GM21515 (cell line): ENCODE results near the gene MEF2C.

Source experiments
- ATAC-seq: cut with Tn5 transposase; IDR thresholded peaks from one replicate; pipeline ENCODE4 v1.9.1; 2021; ENCODE audit not compliant: unreplicated experiment

MEF2C gene

DNA sequence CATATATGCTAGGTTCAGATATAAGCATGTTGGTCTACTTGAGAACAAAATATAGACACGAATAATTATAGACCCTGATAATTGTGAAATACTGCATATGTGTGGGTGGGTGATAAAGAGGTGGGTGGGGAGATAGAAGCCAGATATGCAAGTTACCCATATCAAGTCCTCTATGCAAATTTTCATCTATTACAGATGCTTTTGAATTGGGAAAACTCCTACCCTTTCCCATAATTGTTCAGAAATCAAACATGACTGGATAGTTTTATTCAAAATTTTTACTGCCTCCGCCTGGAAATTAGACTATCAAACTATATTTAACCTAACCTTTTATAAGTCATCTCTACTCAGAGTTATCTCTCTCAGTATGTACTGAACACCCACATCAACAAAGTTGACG is 157.5 kb downstream of the MEF2C start:
- ATAC-seq: no peak

DNA sequence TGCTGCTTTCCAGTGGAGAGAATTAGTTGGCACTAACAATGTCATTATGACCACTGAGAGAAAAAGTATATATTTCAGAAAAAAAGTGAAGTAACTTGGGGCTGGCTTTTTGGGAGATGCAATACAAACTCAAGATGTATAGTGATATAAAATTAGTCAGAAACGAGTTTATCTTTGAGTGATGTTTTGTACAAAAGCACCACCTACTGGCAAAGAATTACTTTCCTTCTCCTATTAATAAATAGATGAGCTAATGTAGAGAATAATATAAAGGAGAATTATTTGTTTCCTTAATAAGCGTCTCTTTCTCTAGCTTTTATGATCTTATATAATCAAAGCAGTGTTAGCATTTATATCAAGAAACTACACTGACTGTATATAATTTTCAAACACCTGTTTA is 158.8 kb downstream of the MEF2C start:
- no peak for ATAC-seq

DNA sequence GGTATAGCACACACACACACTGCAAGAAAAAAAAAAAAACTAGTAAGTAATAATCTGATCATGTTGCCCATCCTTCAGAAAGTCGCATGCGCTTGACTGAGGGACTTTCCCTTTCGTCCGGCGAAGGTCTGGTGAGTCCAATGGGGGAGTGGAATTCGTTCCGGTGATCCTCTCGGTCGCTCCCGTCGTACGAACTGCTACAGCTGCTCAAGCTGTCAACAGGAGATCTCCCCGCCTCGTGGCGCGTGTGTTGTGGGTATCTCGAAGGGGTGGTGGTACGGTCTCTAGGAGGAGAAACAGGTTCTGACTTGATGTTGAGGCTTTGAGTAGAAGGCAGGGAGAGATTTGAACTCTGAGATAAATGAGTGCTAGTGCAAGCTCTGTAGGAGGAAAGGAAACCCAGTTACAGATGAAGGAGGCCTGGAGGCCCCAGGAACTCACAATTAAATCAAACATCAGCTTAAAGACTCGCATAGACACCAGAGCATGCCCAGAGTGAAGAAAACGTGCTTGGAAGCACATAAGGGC is 160.4 kb downstream of the MEF2C start:
- no peak for ATAC-seq

DNA sequence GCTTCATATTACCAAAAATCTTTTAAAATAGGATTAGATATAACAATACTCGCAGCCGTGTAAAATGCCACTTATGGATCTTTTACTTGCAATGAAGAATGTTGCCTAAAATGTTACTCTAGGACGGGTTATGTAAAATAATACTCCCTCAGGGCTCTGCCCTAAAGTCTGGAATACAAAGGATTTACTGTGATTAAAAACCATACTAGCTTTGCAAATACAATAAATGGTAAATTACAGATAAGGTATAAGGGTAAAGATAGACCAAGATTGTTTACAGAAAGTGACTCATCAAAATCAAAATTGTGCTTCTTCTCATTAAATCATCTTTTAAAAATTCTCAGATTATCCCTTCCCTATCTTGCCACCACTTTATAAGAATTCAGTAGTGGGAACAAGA is 163.6 kb downstream of the MEF2C start:
- no peak for ATAC-seq

DNA sequence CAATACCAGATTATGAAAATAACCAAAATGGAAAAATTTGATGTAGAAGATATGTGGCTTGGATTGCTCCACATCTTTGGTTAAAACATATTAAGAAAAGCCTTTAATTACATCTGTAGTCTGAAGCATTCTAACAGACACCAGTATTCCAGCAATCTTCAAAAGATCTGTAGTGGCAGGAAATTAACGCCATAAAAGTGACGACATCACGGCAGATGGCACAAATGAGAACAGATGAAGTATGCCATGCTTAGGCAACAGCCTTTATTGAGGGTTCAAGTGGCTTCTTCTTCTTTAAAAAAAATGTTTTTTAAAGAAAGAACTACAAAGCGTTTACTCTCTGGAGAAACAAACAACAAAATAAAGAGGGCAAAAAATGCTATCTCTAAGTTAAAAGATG is 164.2 kb downstream of the MEF2C start:
- ATAC-seq: no peak

DNA sequence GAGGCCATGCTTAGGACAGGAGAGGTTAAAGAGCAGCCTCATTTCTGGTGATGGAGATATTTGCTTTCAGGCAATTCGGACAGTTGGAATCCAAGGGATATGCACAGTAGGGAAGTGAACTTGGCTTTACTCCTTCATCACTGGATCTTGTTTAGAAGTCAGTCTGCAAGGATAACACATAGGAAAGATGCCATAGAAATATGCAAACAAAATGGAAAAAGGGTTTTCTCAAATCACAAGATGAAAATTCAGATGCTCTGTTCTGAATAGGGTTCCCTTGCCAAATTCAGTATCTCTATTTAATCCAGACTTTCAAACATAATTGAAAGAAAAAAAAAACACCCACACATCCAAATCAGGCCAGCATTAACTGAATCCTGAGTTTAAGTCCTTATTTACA is 166.9 kb downstream of the MEF2C start:
- no peak for ATAC-seq

DNA sequence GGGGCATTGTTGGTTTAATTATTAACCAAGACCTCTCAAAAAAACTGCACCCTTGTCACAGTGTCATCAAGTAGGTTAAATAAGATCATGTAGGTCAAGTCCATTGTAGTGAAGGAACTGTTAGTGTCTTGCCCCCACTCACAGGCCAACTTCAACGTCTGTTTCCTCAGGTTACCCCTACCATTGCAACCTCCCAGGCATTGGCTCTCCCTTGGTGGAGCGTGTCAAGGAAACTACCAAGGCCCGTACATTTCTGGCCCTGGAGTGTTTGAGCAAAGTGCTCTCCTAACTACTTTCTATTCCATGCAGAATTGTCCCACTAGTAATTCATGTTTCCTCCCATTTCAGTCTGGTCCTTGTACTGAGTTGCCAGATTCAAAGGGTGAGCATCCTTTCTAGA is 167.5 kb downstream of the MEF2C start:
- no peak for ATAC-seq

DNA sequence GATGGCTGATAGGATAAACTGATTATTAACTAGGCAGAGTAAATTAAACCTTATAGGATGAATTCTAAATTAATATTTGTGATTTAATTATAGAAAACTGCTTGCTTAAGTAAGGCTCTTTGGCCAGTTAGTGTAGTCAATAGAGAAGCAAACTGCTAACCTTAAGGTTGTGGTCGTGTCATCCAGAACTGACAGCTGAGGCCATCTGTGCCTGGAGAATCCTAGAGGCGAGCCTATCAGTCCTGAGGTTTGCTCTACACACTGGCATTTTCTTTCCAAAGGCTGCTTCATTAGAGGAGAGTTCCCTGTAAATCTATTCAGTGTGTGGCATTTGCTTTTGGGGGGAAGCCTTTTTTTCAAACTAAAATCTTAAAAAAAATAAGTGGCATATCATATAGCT is 169.2 kb downstream of the MEF2C start:
- no peak for ATAC-seq

DNA sequence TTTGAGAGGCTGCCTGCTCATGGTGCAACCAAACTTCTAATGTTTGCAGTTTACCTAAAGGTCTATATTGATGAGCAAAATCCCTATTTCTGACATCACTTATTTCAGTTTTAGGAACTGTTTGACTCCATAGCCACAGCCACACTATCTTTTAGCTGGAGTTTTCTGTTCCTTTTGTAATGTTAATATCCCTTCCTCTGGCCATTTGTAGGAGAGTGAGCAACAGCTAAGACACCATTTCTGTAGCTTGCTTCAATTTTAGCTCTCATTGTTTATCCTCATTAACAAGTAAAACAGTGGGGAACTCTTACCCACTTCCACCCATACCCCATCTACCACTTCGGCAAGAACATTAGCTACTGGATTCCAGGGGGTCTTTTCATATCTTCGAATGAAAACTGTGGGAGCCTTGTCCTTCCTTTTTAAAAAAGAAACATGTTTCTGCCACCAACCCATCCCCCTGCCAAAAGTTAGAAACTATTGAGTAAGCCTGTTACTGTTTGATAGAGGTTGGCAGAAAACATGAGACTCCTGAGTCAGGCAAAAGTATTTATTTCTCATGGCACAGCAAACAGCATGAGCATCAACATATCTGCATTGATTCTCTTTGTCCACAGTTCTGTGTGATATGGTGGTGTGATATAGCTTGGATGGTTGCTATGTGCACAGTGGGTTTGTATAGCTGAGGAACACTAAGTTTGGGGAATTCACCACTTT is 174.1 kb downstream of the MEF2C start:
- ATAC-seq: no peak

DNA sequence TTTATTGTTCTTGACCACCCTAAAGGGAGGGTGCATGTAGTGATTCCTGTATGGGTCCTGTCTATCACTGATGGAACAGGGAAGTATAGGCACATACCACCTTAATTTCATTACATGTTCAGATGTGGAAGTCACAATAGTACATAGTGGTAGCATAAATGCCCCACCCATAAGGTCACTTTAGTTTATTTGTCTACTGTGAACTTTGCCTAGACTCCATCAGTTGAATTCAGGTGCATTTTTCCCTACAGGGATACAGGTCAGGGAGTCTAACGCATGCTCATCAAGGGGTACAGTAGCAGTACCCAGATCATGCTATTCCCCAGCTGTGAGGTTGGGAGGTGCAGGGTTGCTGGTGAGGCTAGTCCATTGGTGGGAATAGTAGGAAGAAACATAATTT is 175.0 kb downstream of the MEF2C start:
- ATAC-seq: no peak

DNA sequence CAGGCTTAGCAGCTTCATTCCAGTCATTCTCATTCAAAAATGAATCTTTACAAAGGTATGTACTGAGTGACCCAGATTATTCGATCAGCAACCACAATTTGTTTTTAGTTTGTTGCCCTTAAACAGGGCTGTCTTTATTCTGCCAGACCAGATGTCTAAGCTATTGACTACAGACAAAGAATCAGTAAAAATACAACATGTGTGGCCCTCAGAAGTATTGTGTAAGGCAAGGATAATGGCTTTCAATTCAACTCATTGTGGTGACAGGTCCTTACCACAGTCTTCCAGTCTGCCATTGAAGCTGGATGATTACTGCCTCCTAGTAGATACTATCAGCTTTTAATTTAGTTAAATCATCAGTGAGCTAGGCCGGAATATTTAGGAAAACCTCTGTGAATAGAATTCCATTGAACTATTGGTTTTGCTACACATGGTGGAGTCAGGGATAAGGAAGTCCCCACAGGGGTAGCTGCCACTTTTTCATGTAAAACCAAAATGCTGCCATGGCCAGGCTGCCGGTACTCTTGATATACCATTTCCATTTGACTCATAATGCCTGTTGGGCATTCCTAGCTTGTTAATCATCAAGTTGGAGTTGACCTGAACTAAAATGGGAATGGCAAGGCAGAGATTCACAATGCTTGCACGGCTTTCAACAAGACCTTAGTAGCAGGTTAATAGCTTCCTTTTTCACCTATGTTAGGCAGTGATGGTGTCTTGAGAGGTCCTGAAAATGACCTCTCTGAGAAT is 175.6 kb downstream of the MEF2C start:
- no peak for ATAC-seq

DNA sequence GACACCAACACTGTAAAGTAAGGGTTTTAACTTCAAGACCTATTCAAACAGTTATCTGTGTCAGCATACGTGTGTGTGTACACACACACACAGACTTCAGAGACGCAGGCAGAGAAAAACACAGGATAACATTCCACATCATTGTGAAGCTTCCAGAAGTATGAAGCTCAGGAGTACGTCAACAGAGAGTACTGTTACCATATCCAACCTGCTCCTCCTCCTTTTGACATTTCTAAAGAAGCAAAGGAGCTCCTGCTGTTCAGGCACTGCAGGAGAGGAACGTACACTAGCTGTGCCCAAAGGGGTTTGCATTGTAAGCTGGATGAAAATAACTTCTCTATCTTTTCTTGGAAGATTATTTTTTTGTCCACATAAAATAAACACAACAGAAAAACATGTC is 180.7 kb downstream of the MEF2C start:
- ATAC-seq: no peak

DNA sequence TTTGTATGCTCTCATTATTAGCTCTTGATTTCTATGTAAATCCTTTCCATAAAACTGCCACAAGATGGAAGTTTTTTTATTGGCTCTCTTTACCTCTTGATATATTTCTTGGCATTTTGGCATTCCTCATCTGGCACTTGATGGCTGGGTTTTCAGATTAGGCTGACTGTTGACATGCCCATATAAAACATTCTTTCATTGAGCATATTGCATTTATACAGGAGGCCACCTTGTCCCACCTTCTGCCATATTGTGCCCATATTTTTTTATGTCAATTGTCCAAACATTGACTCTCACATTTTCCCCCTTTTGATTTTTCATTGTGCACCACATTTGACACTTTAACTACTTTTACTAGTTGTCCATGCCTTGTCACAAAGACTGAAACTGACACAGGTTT is 182.9 kb downstream of the MEF2C start:
- no peak for ATAC-seq

DNA sequence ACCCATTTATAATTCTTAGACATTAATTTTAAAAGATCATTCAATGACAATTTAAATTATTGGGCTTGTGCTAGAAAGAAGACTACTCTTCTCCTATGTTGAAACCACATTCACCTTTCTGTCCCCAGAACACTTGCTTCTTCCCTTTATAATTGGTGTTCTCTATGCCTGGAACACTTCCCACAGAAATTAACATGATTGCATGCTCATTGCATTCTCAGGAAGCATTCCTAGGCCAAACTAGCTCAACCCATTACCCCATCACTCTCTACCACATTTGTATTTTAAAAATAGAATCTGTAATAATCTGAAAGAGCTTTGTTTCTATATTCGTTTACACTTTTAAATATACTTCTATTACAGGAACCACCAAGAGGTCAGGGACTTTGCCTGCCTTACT is 184.7 kb downstream of the MEF2C start:
- no peak for ATAC-seq

DNA sequence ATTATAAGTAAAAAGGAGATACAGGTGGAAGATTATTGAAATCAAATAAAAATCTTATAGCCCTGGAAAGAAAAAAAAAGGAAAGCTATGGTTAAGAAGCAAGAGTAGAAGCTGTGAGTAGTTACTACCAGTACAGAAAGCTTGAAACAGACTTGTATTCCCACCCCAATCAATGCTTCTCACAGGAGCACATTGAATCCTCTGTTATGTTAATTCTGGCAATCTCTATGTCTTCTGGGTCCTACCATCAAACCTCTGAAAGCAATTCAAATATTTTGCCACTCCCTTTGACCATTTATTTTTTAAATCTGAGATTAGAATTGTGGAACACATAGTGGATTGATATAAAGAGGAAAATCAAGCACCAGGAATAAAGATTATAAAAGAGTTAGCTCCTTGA is 186.5 kb downstream of the MEF2C start:
- no peak for ATAC-seq

DNA sequence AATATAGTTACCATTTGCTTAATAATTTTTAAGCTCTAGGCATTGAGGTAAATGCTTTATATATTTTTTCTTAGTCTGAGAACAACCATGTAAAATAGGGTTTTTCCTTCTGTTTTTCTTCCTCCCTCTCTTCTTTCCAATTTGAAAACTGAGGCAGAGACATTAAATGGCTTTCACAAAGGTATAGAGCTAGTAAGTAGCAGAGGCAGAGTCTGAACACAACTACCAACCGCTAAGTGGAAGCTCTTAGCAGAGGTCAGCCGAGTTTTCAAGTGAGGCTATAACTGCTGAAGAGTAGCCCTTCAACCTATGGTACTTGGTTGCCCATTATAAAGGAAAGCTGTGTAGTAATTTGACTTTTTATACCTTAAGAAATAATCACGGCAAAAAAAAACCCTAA is 187.1 kb downstream of the MEF2C start:
- no peak for ATAC-seq

DNA sequence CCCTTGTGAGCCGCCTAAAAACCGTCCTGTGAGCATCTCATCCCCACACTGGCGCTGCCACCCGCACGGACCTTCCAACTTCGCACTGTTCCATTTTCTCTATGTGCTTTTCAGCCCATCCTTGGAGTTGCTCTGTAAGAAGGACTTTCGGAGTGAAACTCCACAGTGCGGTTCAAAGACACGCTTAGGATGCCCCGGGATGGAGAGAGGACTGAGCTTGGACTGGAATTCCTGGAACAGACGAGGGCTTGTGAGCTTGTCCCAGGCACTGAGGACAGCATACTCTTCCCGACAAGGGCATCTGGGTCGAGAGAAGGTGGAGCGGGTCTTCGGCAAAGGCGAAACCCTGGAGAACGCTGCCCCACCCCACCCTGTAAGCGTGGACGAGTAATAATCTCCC is 187.8 kb downstream of the MEF2C start:
- no peak for ATAC-seq

DNA sequence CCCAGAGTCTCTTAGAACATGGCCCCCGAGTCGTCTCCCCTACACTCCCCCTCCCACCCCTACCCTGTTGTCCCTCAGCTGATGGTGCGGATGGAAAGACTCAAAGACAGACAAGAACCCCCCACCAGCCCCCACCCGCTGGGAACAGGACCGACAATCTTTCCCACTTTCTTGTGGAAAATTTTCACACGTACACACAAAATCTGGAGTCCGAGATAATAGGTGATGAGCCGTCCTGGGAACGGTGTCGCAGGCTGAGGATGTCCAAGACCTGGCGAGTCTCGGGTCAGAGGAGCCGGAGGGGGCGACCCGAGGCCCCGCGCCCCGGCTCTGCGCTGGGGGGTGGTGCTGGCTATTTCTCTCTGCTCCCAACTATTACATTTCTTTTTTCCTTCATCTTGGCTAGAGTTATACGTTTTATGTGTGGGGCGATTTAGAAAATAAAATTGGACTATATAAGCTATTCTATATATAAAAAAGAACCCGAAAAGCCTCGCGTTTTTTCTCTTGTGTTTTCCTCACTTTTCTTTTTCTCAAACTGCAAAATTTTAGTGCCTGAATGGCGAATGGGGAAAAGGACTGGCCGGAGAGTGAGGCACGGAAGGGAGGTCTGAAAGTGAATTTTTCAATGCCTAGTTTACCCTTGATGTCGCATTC is 188.8 kb downstream of the MEF2C start:
- ATAC-seq: no peak

DNA sequence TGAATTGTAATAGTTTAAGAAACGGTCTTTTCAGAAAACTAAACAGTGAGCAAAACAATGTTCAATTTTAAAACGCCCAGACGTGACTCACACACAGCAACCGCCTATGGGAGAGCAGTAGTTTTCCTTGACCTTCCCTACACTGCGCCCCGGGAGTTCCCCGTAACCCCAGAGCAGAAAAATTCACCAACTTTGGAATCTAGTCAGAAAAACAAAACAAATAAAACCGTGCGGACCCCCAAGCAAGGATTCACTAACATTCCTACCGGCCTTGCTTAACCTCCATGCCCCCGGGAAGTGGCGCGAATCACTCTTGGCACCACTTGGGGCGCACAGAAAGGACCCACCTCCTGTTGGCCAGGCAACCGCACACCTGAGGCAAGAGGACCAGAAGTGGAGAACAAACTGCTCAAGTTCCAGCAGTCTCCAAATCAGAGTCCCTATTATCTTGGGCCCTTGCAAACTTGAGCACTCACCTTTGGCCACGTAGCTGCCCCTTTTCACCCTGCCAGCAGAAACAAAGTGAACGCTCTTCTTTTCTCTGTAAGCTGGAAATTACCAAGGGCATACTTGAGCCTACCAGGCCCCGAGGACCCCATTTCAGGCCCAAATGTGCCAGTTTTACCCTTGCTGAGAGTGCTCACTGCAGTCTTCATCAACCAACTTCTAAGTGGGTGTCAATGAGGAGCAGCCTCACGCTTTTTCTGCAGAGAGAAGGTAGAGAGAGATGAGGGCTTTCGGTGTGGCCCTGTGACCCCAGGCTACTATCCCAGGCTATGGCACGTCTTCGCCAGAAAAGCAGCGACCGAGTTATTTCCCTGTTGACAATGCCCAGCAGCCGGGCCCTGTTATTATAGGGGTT is 189.7 kb downstream of the MEF2C start:
- ATAC-seq: no peak

DNA sequence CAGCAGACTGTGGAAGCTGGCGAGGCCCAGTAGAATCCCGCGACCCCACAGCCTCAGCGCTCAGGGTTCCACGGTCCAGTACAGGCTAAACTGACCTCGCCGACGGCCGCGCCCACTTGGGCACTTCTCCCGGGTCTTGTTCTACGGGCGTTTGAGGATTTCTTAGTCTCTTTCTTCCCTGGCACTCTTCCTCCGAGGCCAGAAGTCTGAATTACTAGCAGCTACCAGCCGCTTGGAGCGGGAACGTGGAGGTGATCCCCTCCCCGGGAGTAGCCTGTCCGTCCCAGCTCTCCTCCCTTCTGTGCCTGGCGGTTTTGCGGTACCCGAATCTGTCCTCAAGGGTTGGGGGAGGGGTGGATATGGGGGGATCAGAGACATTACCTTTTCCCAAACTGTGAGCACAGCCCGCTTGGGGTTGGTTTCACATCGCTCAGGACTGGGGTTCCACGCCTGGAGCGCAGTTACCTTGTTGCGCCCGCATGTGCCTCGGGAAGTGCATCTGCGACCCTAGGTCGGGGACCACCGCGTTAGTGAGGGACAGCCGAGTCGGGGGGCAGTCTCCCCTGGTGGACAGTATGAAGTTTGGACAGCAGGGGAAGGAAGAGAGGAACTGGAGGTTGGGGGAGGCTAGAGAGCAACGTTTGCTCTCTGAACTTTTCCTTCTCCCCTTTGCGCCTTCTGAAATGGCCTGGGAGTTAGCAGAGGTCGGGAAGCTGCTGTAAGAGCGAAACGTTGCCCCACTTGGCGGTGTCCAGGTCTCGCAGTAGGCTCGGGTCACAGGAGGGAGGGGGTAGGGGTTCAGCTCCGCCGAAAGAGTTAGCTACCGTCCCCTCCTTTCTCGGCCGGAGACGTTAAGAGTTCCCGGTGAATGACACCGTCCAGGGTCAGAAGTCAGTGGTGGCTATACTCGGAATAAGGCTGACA is 190.8 kb downstream of the MEF2C start:
- no peak for ATAC-seq
